HG02610 (cell line): ENCODE results near the gene CXCL12.

ENCODE experiments used
- ATAC-seq: cut with Tn5 transposase; IDR thresholded peaks from one replicate; pipeline ENCODE4 v1.9.1; 2021; ENCODE audit warnings: mild to moderate bottlenecking, moderate library complexity; ENCODE audit not compliant: unreplicated experiment

CXCL12 gene

GRCh38 chr10:44385696-44386441 lies 972 bp upstream of the CXCL12 start:
- no peak for ATAC-seq

GRCh38 chr10:44384601-44385025 lies 284 bp downstream of the CXCL12 start:
- ATAC-seq, result no peak

GRCh38 chr10:44383749-44384600 lies 922 bp downstream of the CXCL12 start:
- ATAC-seq, result no peak

- ATAC-seq, result no peak
These were observed 1.7 kb downstream of the CXCL12 start for GRCh38 chr10:44382981-44383748.

GRCh38 chr10:44382131-44382858 lies 2.6 kb downstream of the CXCL12 start:
- no peak for ATAC-seq

- no peak for ATAC-seq
These were observed 3.9 kb downstream of the CXCL12 start for GRCh38 chr10:44380829-44381600.

- no peak for ATAC-seq
These were observed 5.0 kb downstream of the CXCL12 start for GRCh38 chr10:44379907-44380306.

GRCh38 chr10:44378626-44379025 lies 6.3 kb downstream of the CXCL12 start:
- ATAC-seq, result no peak

- no peak for ATAC-seq
These were observed 7.1 kb downstream of the CXCL12 start for GRCh38 chr10:44377651-44378310.

- ATAC-seq, result no peak
These were observed 8.3 kb downstream of the CXCL12 start for GRCh38 chr10:44376472-44377099.

GRCh38 chr10:44374155-44374554 lies 10.7 kb downstream of the CXCL12 start:
- no peak for ATAC-seq

- ATAC-seq, result no peak
These were observed 11.4 kb downstream of the CXCL12 start for GRCh38 chr10:44373341-44373995.

- ATAC-seq, result no peak
These were observed 12.7 kb downstream of the CXCL12 start for GRCh38 chr10:44372181-44372580.

GRCh38 chr10:44370731-44371248 lies 14.1 kb downstream of the CXCL12 start:
- ATAC-seq, result no peak

GRCh38 chr10:44369854-44370253 lies 15.0 kb downstream of the CXCL12 start:
- ATAC-seq, result no peak

- ATAC-seq, result no peak
These were observed 15.6 kb downstream of the CXCL12 start for GRCh38 chr10:44369296-44369695.

GRCh38 chr10:44368637-44369036 lies 16.3 kb downstream of the CXCL12 start:
- no peak for ATAC-seq

GRCh38 chr10:44366941-44367630 lies 17.8 kb downstream of the CXCL12 start:
- no peak for ATAC-seq
